Endodermal cell (in vitro differentiated cells): ENCODE results near the gene AK8. TPM values are rescaled to one million over a fixed set of nuclear protein-coding genes. Genes with fewer than 3 reads are reported as not detected.

Experiments
- DNase-seq: peaks from one replicate; pipeline ENCODE4 v3.0.0-alpha.2; 2017
- H3K27ac ChIP-seq: 2 replicates; pipeline ENCODE4 v1.5.1; 2013; ENCODE audit warnings: mild to moderate bottlenecking, low read depth, low read length, moderate library complexity
- H3K27me3 ChIP-seq: 2 replicates; pipeline ENCODE4 v1.6.1; 2013; ENCODE audit warnings: mild to moderate bottlenecking, low read length, moderate library complexity; ENCODE audit not compliant: insufficient read depth, control insufficient read depth, poor library complexity, severe bottlenecking
- H3K36me3 ChIP-seq: 2 replicates; pipeline ENCODE4 v1.7.0; 2013; ENCODE audit warnings: mild to moderate bottlenecking, low read length, moderate library complexity; ENCODE audit not compliant: control insufficient read depth, insufficient read depth
- H3K4me1 ChIP-seq: one replicate; pipeline ENCODE4 v1.7.0; 2013; ENCODE audit warnings: low read length; ENCODE audit not compliant: control insufficient read depth, insufficient read depth
- H3K4me3 ChIP-seq: 2 replicates; pipeline ENCODE4 v1.5.1; 2013; ENCODE audit warnings: mild to moderate bottlenecking, low read length, moderate library complexity
- H3K9ac ChIP-seq: 2 replicates; pipeline ENCODE4 v1.6.1; 2013; ENCODE audit warnings: mild to moderate bottlenecking, low read length, moderate library complexity; ENCODE audit not compliant: poor library complexity, severe bottlenecking; ENCODE audit errors: extremely low read depth
- H3K9me3 ChIP-seq: 2 replicates; pipeline ENCODE4 v1.6.1; 2013; ENCODE audit warnings: mild to moderate bottlenecking, low read length, moderate library complexity; ENCODE audit not compliant: control insufficient read depth
- H3K27ac Mint-ChIP-seq: 2 replicates; pipeline ENCODE4 v1.8.0; 2020; ENCODE audit warnings: mixed read lengths
- H3K27me3 Mint-ChIP-seq: 2 replicates; pipeline ENCODE4 v1.8.0; 2021; ENCODE audit warnings: mild to moderate bottlenecking, mixed read lengths; ENCODE audit not compliant: insufficient read depth
- H3K36me3 Mint-ChIP-seq: 2 replicates; pipeline ENCODE4 v1.8.0; 2020; ENCODE audit warnings: low read depth, mixed read lengths
- H3K4me1 Mint-ChIP-seq: 2 replicates; pipeline ENCODE4 v1.8.0; 2020; ENCODE audit warnings: mixed read lengths
- H3K4me3 Mint-ChIP-seq: 2 replicates; pipeline ENCODE4 v1.8.0; 2020; ENCODE audit warnings: mild to moderate bottlenecking, moderate library complexity, mixed read lengths
- H3K9me3 Mint-ChIP-seq: 2 replicates; pipeline ENCODE4 v1.8.0; 2020; ENCODE audit warnings: mild to moderate bottlenecking, mixed read lengths
- CTCF ChIP-seq: fragments of 200-600 bp; sonication (generic); conservative IDR thresholded peaks from 2 replicates; pipeline ENCODE4 v1.5.0; 2021; ENCODE audit warnings: antibody characterized with exemption, mild to moderate bottlenecking
- WGBS, 2 experiments: methylation state at CpG; one replicate each; pipeline versions ENCODE4 v1.1.5 to v1.1.7; 2013; ENCODE audit warnings: missing lambda C conversion rate in 2 of 2, mixed read lengths in 1 of 2; ENCODE audit not compliant: insufficient coverage in 1 of 2, insufficient read length in 1 of 2; 5-methylcytosine and 5-hydroxymethylcytosine counted together
- total RNA-seq, 2 donors: library from RNA; stranded (reverse); fragmentation: NEBNext Ultra II Directional in 1 of 2; extraction: Animal tissue kit (Norgen Biotek cat#: 25700) in 1 of 2; gene quantifications; 2 replicates in 1 of 2; 3 replicates in 1 of 2; pipeline ENCODE4 v1.2.1, GENCODE V29; 2021

Gene AK8
- total RNA-seq, 2 donors from 2014 or later: 1.3 to 2.6 TPM

GRCh38 chr9:132708769-132709430 lies 169.2 kb downstream of the AK8 start:
- Histone ChIP-seq H3K27me3 (no peaks in the 10 kb centered on the region), H3K4me3 (no peak overlapping the region), H3K4me1 (no peaks in the 10 kb centered on the region), H3K36me3 (no peaks in the 10 kb centered on the region), H3K27ac (no peak overlapping the region), H3K9me3 (peaks cover 3% of the 10 kb centered on the region), H3K9ac (no peak overlapping the region)
- WGBS, 2 experiments: 92 to 95% methylated on average over 23 of the region's 23 CpGs
- Mint-ChIP-seq H3K27me3 (peaks cover 11% of the 10 kb centered on the region), H3K4me3 (no peak overlapping the region), H3K36me3 (no peaks in the 10 kb centered on the region), H3K27ac (no peak overlapping the region), H3K9me3 (peaks cover 10% of the 10 kb centered on the region), H3K4me1 (no peaks in the 10 kb centered on the region)
- TF ChIP-seq CTCF: no peak
- no peak for DNase-seq

GRCh38 chr9:132708239-132708638 lies 169.8 kb downstream of the AK8 start:
- peaks cover 9% of the 10 kb centered on the region for H3K9me3 ChIP-seq
- no peak overlapping the region for H3K27ac ChIP-seq
- no peak overlapping the region for H3K9ac ChIP-seq
- Mint-ChIP-seq H3K27me3 (peaks cover 11% of the 10 kb centered on the region), H3K9me3 (peaks cover 13% of the 10 kb centered on the region), H3K4me1 (no peaks in the 10 kb centered on the region), H3K36me3 (no peaks in the 10 kb centered on the region), H3K4me3 (no peak overlapping the region), H3K27ac (no peak overlapping the region)
- no peaks in the 10 kb centered on the region for H3K4me1 ChIP-seq
- no peaks in the 10 kb centered on the region for H3K36me3 ChIP-seq
- 92 to 94% methylated on average over 2 to 8 of the region's 8 CpGs for WGBS, 2 experiments
- no peaks in the 10 kb centered on the region for H3K27me3 ChIP-seq
- H3K4me3 ChIP-seq: no peak overlapping the region
- DNase-seq: no peak
- no peak for TF ChIP-seq CTCF

- WGBS, 2 experiments: 75 to 82% methylated on average over 2 of the region's 2 CpGs
- H3K27ac ChIP-seq: no peak overlapping the region
Observed at GRCh38 chr9:132703336-132703735, 174.7 kb downstream of the AK8 start.

More at GRCh38 chr9:132703336-132703735, 174.7 kb downstream of the AK8 start:
- H3K4me3 ChIP-seq: no peak overlapping the region
- DNase-seq: no peak
- Mint-ChIP-seq H3K27ac (no peak overlapping the region), H3K4me3 (no peak overlapping the region), H3K9me3 (peaks cover 35% of the 10 kb centered on the region), H3K4me1 (no peaks in the 10 kb centered on the region), H3K27me3 (peaks cover 5% of the 10 kb centered on the region), H3K36me3 (no peaks in the 10 kb centered on the region)
- no peaks in the 10 kb centered on the region for H3K27me3 ChIP-seq
- no peaks in the 10 kb centered on the region for H3K36me3 ChIP-seq
- no peak for TF ChIP-seq CTCF
- H3K4me1 ChIP-seq: no peaks in the 10 kb centered on the region
- H3K9me3 ChIP-seq: peaks cover 38% of the 10 kb centered on the region
- H3K9ac ChIP-seq: no peak overlapping the region
